GM23338 (cell line): ENCODE measurements around the gene SHPK. TPM values are rescaled to one million over a fixed set of nuclear protein-coding genes. Genes with fewer than 3 reads are reported as not detected.

Experiments
- ATAC-seq: fragments of 200-7000 bp; cut with Tn5 transposase; 3 replicates; pipeline ENCODE4 v1.9.1; 2020
- DNase-seq: peaks from one replicate; pipeline ENCODE4 v3.0.0-alpha.2; 2015; ENCODE audit warnings: low spot score
- H2AFZ ChIP-seq: fragments of 200-600 bp; sonication (generic); 2 replicates; pipeline ENCODE4 v1.8.0; 2016; ENCODE audit warnings: antibody characterized with exemption, mild to moderate bottlenecking, moderate library complexity
- H3F3A ChIP-seq: fragments of 200-600 bp; sonication (generic); replicated peaks from 2 replicates; pipeline ENCODE4 v1.8.0; 2017; ENCODE audit warnings: antibody characterized with exemption, mixed run types, low read depth
- H3K27ac ChIP-seq: fragments of 200-600 bp; sonication (generic); 2 replicates; pipeline ENCODE4 v1.6.1; 2016; ENCODE audit warnings: low read depth
- H3K27me3 ChIP-seq: fragments of 200-600 bp; sonication (generic); 2 replicates; pipeline ENCODE4 v1.8.0; 2016; ENCODE audit warnings: mild to moderate bottlenecking, mixed run types, moderate library complexity; ENCODE audit not compliant: insufficient read depth
- H3K36me3 ChIP-seq: fragments of 200-600 bp; sonication (generic); 2 replicates; pipeline ENCODE4 v1.8.0; 2016; ENCODE audit warnings: mild to moderate bottlenecking; ENCODE audit not compliant: insufficient read depth
- H3K4me1 ChIP-seq: fragments of 200-600 bp; sonication (generic); 2 replicates; pipeline ENCODE4 v1.8.0; 2016; ENCODE audit warnings: mild to moderate bottlenecking, moderate library complexity; ENCODE audit not compliant: insufficient read depth
- H3K4me2 ChIP-seq: fragments of 200-600 bp; sonication (generic); 2 replicates; pipeline ENCODE4 v1.7.1; 2017; ENCODE audit warnings: mixed run types
- H3K4me3 ChIP-seq: fragments of 200-600 bp; sonication (generic); 2 replicates; pipeline ENCODE4 v1.6.1; 2016; ENCODE audit warnings: mixed run types
- H3K79me2 ChIP-seq: fragments of 200-600 bp; sonication (generic); replicated peaks from 2 replicates; pipeline ENCODE4 v1.8.0; 2017; ENCODE audit warnings: mild to moderate bottlenecking; ENCODE audit not compliant: insufficient read depth
- H3K9me2 ChIP-seq: fragments of 200-600 bp; sonication (generic); 2 replicates; pipeline ENCODE4 v1.8.0; 2017; ENCODE audit not compliant: insufficient read depth
- H4K20me1 ChIP-seq: fragments of 200-600 bp; sonication (generic); replicated peaks from 2 replicates; pipeline ENCODE4 v1.8.0; 2017; ENCODE audit warnings: mild to moderate bottlenecking; ENCODE audit not compliant: insufficient read depth
- H3K27ac Mint-ChIP-seq: 2 replicates; pipeline ENCODE4 v1.8.0; 2020; ENCODE audit warnings: inconsistent platforms, mild to moderate bottlenecking, moderate library complexity, mixed read lengths
- H3K27me3 Mint-ChIP-seq: 3 replicates; pipeline ENCODE4 v1.8.0; 2022; ENCODE audit warnings: low read depth, mild to moderate bottlenecking, moderate library complexity, mixed read lengths, inconsistent platforms; ENCODE audit not compliant: insufficient read depth, poor library complexity
- H3K36me3 Mint-ChIP-seq: 3 replicates; pipeline ENCODE4 v1.8.0; 2021; ENCODE audit warnings: low read depth, mild to moderate bottlenecking, inconsistent platforms, moderate library complexity, mixed read lengths
- H3K4me1 Mint-ChIP-seq: 3 replicates; pipeline ENCODE4 v1.8.0; 2020; ENCODE audit warnings: mild to moderate bottlenecking, inconsistent platforms, mixed read lengths
- H3K4me3 Mint-ChIP-seq: 3 replicates; pipeline ENCODE4 v1.8.0; 2021; ENCODE audit warnings: moderate library complexity, mild to moderate bottlenecking, inconsistent platforms, mixed read lengths
- H3K9me3 Mint-ChIP-seq: 3 replicates; pipeline ENCODE4 v1.8.0; 2020; ENCODE audit warnings: moderate library complexity, mild to moderate bottlenecking, inconsistent platforms, mixed read lengths
- EZH2phosphoT487 ChIP-seq: fragments of 200-600 bp; sonication (generic); IDR thresholded peaks from one replicate; pipeline ENCODE4 v1.8.1; 2018; ENCODE audit warnings: antibody characterized with exemption; ENCODE audit not compliant: unreplicated experiment
- REST ChIP-seq: IDR thresholded peaks from one replicate; pipeline ENCODE4 v1.6.1; 2018; ENCODE audit warnings: antibody characterized with exemption; ENCODE audit not compliant: unreplicated experiment
- ZNF462 ChIP-seq: fragments of 250-450 bp; sonication (Bioruptor Pico); IDR thresholded peaks from 2 replicates; pipeline ENCODE4 v1.5.0; 2020; ENCODE audit warnings: mild to moderate bottlenecking, moderate library complexity
- polyA plus RNA-seq: library from polyadenylated mRNA; unstranded; fragments of >200 nt; fragmentation: Nextera tagmentation; extraction: Ambion mirVana; gene quantifications from 2 replicates; pipeline ENCODE4 v1.2.1, GENCODE V29; 2016
- total RNA-seq: library from RNA; depleted of rRNA; stranded (reverse); fragments of >200 nt; shearing (Covaris generic); gene quantifications from 2 replicates; pipeline ENCODE4 v1.2.3, GENCODE V29; 2014

SHPK gene
- total and polyA plus RNA-seq, 2 experiments from 2014 or later: 11.5 to 34.3 TPM

GRCh38 chr17:3603870-3604259 is 32.2 kb downstream of the SHPK start (continued):
- no peak for TF ChIP-seq ZNF462 (CRISPR knock-in tag)
- no peak for TF ChIP-seq REST

DNA sequence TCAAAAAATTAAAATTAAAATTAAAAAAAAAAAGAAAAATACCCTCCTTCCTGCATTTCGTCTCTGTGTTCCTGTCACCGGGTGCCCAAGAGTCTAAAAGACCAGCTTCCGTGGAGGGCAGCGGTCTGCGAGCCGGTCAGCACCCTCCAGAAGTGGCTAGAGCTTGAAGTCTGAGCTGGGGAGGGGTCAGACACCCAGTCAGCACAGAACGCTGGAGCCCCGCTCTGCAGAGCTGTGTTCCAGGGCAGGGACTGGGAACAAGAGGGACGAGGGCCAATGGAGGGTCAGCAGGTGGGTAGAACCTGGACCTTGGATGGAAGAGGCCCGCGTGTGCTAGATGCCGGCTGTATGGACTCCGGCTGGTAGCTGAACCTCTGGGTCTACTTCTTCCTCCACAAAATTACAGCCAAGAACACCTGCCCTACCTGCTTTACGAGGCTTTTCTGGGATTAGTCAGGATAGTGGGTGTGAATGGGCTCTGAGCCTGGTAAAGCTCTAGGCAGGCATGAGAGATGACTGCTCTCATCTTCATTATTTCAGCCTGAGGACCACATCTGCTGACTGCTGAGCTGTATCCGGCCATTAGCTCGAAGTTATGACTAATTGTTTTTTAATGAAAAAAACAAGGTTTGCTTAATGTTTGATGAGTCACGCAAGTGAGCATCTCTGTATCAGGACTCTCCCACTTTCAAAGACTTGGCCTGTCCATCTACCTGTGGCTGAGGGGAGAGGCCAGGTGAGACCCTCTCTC is 32.8 kb downstream of the SHPK start:
- Histone ChIP-seq H4K20me1 (no peaks in the 10 kb centered on the region), H3K27ac (no peak overlapping the region), H3K9me2 (no peaks in the 10 kb centered on the region), H3K4me1 (no peaks in the 10 kb centered on the region), H2AFZ (no peak overlapping the region), H3K4me2 (no peak overlapping the region), H3K4me3 (no peak overlapping the region), H3K27me3 (no peaks in the 10 kb centered on the region), H3F3A (no peaks in the 10 kb centered on the region), H3K79me2 (no peaks in the 10 kb centered on the region), H3K36me3 (no peaks in the 10 kb centered on the region)
- H3K4me1 Mint-ChIP-seq: no peaks in the 10 kb centered on the region
- DNase-seq: no peak
- no peaks in the 10 kb centered on the region for H3K9me3 Mint-ChIP-seq
- H3K27me3 Mint-ChIP-seq: peaks cover 15% of the 10 kb centered on the region
- ATAC-seq: no peak
- no peak overlapping the region for H3K27ac Mint-ChIP-seq
- no peak overlapping the region for H3K4me3 Mint-ChIP-seq
- peaks cover 10% of the 10 kb centered on the region for H3K36me3 Mint-ChIP-seq
- no peak for TF ChIP-seq EZH2phosphoT487
